K562 (cell line): ENCODE measurements around the gene CRIP1. TPM values are rescaled to one million over a fixed set of nuclear protein-coding genes. Genes with fewer than 3 reads are reported as not detected.

ENCODE experiments used
- CC2D1A ChIP-seq: fragments of 450-650 bp; IDR thresholded peaks from 2 replicates; pipeline ENCODE4 v1.6.1; 2017; ENCODE audit warnings: mild to moderate bottlenecking
- DACH1 ChIP-seq: fragments of 450-650 bp; IDR thresholded peaks from 2 replicates; pipeline ENCODE4 v1.6.1; 2018; ENCODE audit not compliant: partially characterized antibody
- DPF2 ChIP-seq: fragments of 450-650 bp; IDR thresholded peaks from 2 replicates; pipeline ENCODE4 v1.6.1; 2016
- EGR1 ChIP-seq: fragments of 450-650 bp; conservative IDR thresholded peaks from 2 replicates; pipeline ENCODE4 v1.6.1; 2017; ENCODE audit warnings: mild to moderate bottlenecking
- ESRRA ChIP-seq: fragments of 450-650 bp; IDR thresholded peaks from 2 replicates; pipeline ENCODE4 v1.6.1; 2014; ENCODE audit warnings: low read depth, mild to moderate bottlenecking, moderate library complexity, borderline replicate concordance
- KDM2B ChIP-seq: fragments of 250-450 bp; sonication (Bioruptor Pico); IDR thresholded peaks from 2 replicates; pipeline ENCODE4 v1.8.0; 2021; ENCODE audit warnings: mild to moderate bottlenecking, moderate library complexity
- MBD2 ChIP-seq: sonication (generic); IDR thresholded peaks from 2 replicates; pipeline ENCODE4 v1.6.1; 2016; ENCODE audit warnings: low read depth, borderline replicate concordance
- MXD1 ChIP-seq: fragments of 250-450 bp; sonication (Bioruptor Pico); IDR thresholded peaks from 2 replicates; pipeline ENCODE4 v1.8.0; 2021; ENCODE audit warnings: borderline replicate concordance, mild to moderate bottlenecking, moderate library complexity; ENCODE audit not compliant: poor library complexity, severe bottlenecking
- NBN ChIP-seq: fragments of 450-650 bp; IDR thresholded peaks from 2 replicates; pipeline ENCODE4 v1.6.1; 2016; ENCODE audit warnings: low read depth, mild to moderate bottlenecking
- POLR2G ChIP-seq: fragments of 200-400 bp; formaldehyde crosslinking; IDR thresholded peaks from 2 replicates; pipeline ENCODE4 v1.6.1; 2017; ENCODE audit warnings: low read depth, mild to moderate bottlenecking, antibody characterized with exemption, low read length, moderate library complexity
- RCOR1 ChIP-seq, 2 experiments: IDR thresholded peaks; 2 replicates each; pipeline ENCODE4 v1.6.1; 2012; ENCODE audit warnings: low read depth in 2 of 2, low read length in 2 of 2, borderline replicate concordance in 1 of 2, improper control_type of control experiment in 1 of 2
- SIN3A ChIP-seq, 2 experiments: fragments of 150-350 bp in 1 of 2; IDR thresholded peaks; 2 replicates each; pipeline ENCODE4 v1.6.1; 2011 to 2016; ENCODE audit warnings: borderline replicate concordance in 2 of 2, low read depth in 2 of 2, low read length in 2 of 2, mild to moderate bottlenecking in 2 of 2, moderate library complexity in 2 of 2; ENCODE audit not compliant: control insufficient read depth in 1 of 2
- SMAD2 ChIP-seq: fragments of 150-350 bp; IDR thresholded peaks from 2 replicates; pipeline ENCODE4 v1.6.1; 2014; ENCODE audit warnings: low read depth, mild to moderate bottlenecking, low read length
- TAF1 ChIP-seq: IDR thresholded peaks from 2 replicates; pipeline ENCODE4 v1.6.1; 2011; ENCODE audit warnings: mild to moderate bottlenecking, low read length, moderate library complexity; ENCODE audit not compliant: insufficient read depth, control insufficient read depth, severe bottlenecking; ENCODE audit errors: extremely low read depth
- XRCC5 ChIP-seq: fragments of 200-400 bp; formaldehyde crosslinking; IDR thresholded peaks from 2 replicates; pipeline ENCODE4 v1.6.1; 2017; ENCODE audit warnings: low read depth, mild to moderate bottlenecking, low read length
- ZBTB49 ChIP-seq: sonication (generic); formaldehyde crosslinking; IDR thresholded peaks from 2 replicates; pipeline ENCODE4 v1.8.0; 2022; ENCODE audit warnings: missing genetic modification reagents, mild to moderate bottlenecking, borderline replicate concordance
- ZC3H11A ChIP-seq: IDR thresholded peaks from 2 replicates; pipeline ENCODE4 v1.6.1; 2012; ENCODE audit warnings: low read depth, low read length, improper control_type of control experiment
- ZNF174 ChIP-seq: fragments of 250-450 bp; sonication (Bioruptor Pico); IDR thresholded peaks from 2 replicates; pipeline ENCODE4 v1.4.0; 2020; ENCODE audit warnings: mild to moderate bottlenecking
- ZNF280A ChIP-seq: fragments of 450-650 bp; IDR thresholded peaks from 2 replicates; pipeline ENCODE4 v1.6.1; 2018; ENCODE audit warnings: mild to moderate bottlenecking, low read depth; ENCODE audit not compliant: partially characterized antibody
- ZNF668 ChIP-seq: fragments of 250-450 bp; sonication (Bioruptor Pico); IDR thresholded peaks from 2 replicates; pipeline ENCODE4 v1.8.0; 2022; ENCODE audit warnings: mild to moderate bottlenecking, inconsistent platforms
- ZNF75A ChIP-seq: fragments of 450-650 bp; formaldehyde crosslinking; IDR thresholded peaks from 2 replicates; pipeline ENCODE4 v1.4.0; 2020; ENCODE audit warnings: mild to moderate bottlenecking
- ZNF77 ChIP-seq: fragments of 250-450 bp; sonication (Bioruptor Pico); IDR thresholded peaks from 2 replicates; pipeline ENCODE4 v1.5.0; 2020
- polyA plus RNA-seq, 8 experiments: library from polyadenylated mRNA; depleted of rRNA in 4 of 8; stranded (reverse) in 5 of 8; unstranded in 3 of 8; fragments of >200 nt; fragmentation: Nextera tagmentation in 2 of 8; fragmentation: Illumina TruSeq in 1 of 8; extraction: Ambion mirVana in 2 of 8; extraction: Trizol in 1 of 8; gene quantifications; 2 replicates each; pipeline versions ENCODE4 v1.2.1 to v1.2.3, GENCODE V29; 2011 to 2014; ENCODE audit warnings: inconsistent platforms in 1 of 8, missing spikeins in 1 of 8
- total RNA-seq, 7 experiments: library from RNA; depleted of rRNA in 6 of 7; stranded (reverse); fragments of >200 nt in 6 of 7; fragmentation: Illumina TruSeq in 2 of 7; extraction: Trizol in 2 of 7; gene quantifications; 2 replicates each; pipeline versions ENCODE4 v1.2.1 to v1.2.3, GENCODE V29; 2011 to 2021; ENCODE audit warnings: low replicate concordance in 1 of 7

CRIP1 gene
- total and polyA plus RNA-seq, 9 of the 15 experiments (the other 6 are each of a cell fraction or from before 2014, with no cell fraction given), result 0.11 to 0.58 (median 0.14) TPM; not detected in 6

DNA sequence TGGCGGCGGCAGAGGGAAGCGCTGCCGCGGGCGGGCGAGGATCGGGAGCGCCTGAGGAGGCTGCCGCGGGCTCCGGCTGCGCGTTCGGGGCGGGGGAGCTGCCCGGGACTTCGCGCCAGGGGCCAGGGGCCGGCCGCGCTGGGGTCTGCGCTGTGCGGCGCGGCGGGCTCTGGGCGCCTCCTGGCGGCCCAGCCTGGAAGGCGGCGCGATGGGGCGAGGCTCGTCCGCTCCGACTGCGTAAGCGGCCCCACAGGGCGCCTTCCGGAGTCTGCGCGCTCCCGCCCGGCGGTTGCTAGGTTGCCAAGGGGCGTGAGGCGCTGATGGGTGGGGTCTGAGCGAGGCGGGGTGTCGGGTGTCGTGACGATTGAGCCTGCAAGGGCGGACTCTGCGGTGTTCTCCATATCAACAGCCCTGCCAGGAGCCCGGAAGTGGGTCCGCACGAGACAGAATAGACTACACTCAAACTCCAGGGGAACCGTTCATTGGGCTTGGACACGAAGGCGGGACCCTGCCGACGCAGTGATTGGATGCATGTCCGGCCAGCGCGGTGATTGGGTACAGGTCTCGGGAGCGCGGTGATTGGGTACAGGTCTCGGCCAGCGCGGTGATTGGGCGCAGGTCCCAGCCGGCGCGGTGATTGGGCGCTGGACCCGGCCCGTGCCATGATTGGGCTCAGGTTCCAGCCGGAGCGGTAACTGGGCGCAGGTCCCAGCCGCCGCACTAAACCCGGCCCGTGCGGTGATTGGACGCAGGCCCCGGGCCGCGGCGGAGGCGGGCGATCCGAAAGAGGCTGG lies 4.1 kb downstream of the CRIP1 start, which contains the start of gene TEDC1 (continued):
- TF ChIP-seq ZBTB49 (CRISPR knock-in tag) (no peak), DACH1 (no peak), DPF2 (no peak), ZNF174 (CRISPR knock-in tag) (no peak), MXD1 (no peak), RCOR1 (IDR thresholded peaks at IDR 0.05; ENCODE audit: borderline replicate concordance in 1 of 2, low read depth in 2 of 2, low read length in 2 of 2) (peak in 1 of 2 experiments; percentile 12; a peak in 2 of 4 replicates), SMAD2 (no peak), ZC3H11A (no peak), TAF1 (peak; percentile 74), XRCC5 (no peak), POLR2G (peak; percentile 88), SIN3A (IDR thresholded peaks at IDR 0.05; ENCODE audit: borderline replicate concordance in 2 of 2, control insufficient read depth in 1 of 2, low read depth in 2 of 2, low read length in 2 of 2) (peak in 1 of 2 experiments; percentile 37; a peak in 2 of 4 replicates), NBN (no peak), ZNF75A (CRISPR knock-in tag) (no peak), KDM2B (CRISPR knock-in tag) (no peak), MBD2 (peak; percentile 98), ZNF77 (no peak), ZNF280A (no peak), CC2D1A (no peak), ESRRA (peak; percentile 70; the same call in 1 of the 2 replicates), ZNF668 (no peak), EGR1 (no peak)
